Islet of Langerhans (tissue), 1 donor: ENCODE data around the gene GRID1.

Experiments
- FAIRE-seq: peaks from one replicate; lab custom pipeline; 2011; peaks lifted over from hg19 to GRCh38; lab: Jason Lieb, UNC

The GRID1 gene

GRCh38 chr10:86368987-86369386, 2.4 kb upstream of the GRID1 start:
- FAIRE-seq, result no peak

DNA sequence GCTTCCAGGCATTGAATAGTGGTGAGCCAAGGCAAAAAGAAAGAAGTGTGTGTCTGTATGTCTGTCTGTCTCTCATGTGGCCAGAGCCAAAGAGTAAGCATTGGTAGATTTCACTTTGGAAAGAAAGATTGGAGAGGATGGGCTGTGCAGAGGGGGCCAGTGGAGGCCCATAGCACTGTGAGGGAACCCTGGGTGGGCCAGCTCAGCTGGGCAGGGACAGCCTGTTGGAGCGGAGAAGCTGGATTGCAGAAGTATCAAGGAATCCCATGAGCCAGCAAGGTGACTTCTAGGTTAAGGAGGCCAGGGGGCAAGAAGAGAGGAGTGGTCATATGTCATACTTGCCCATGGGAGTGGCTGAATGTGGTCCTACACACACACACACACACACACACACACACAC, 1.5 kb upstream of the GRID1 start:
- FAIRE-seq, result no peak

- no peak for FAIRE-seq
Measured at GRCh38 chr10:86367152-86367951, 757 bp upstream of the GRID1 start.

DNA sequence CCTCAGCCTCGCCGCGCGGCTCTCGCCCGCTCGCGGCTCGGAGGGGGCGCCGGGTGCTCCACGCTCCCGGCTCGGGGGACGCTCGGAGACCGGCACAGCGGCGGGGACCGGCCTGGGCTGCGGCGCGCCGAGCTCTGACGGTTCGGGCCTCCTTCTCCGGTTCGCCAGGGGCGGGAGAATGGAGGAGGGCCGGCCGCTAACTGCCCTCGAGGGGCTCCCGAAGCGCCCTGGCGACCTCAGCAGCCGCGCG, 232 bp upstream of the GRID1 start:
- FAIRE-seq, result no peak

GRCh38 chr10:86365346-86366032, 1.1 kb downstream of the GRID1 start:
- FAIRE-seq, result no peak

DNA sequence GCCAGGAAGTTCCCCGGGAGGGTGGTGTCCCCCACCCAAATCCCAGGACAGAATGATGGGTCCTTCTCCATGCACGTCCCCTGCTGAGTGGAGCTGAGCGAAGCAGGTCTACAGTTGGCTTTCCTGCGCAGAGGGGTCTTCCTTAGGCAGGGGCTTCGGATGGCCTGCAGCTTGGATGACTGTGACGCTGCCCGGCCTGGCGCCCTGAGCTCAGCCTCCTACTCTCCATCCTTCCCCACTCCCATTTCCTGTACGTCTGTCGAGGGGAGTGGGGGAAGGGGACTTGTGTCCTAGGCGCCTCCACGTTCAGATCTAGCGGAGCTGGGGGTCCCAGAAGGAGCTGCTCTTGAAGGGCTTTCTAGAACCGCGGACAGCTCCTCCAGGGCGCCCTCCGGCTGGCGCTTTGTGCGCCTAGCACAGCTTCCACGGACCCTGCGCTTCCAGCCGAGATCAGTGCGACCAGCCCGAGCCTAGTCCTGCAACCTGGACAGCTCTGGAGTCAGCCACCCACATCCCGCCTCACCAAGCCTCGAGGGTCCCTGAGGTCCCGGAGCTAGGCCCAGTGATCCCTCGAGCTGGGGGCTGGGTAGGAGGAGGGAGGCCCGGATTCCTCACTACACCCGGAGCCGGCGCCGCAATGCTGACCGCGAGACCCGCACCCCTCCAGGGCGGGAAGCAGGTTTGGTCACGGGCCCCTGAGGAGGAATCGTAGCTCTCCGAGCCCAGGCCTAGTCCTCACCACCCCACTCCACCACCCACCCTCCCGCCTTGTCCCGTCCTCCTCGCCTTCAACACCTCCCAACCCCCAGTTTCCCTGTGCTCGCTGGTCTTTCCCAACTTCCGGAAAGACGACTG, 1.9 kb downstream of the GRID1 start:
- FAIRE-seq, result no peak

GRCh38 chr10:86363833-86364490, 2.6 kb downstream of the GRID1 start:
- FAIRE-seq, result no peak

GRCh38 chr10:86363184-86363832, 3.3 kb downstream of the GRID1 start:
- FAIRE-seq, result no peak

- no peak for FAIRE-seq
Measured at GRCh38 chr10:86362586-86363183, 3.9 kb downstream of the GRID1 start.

DNA sequence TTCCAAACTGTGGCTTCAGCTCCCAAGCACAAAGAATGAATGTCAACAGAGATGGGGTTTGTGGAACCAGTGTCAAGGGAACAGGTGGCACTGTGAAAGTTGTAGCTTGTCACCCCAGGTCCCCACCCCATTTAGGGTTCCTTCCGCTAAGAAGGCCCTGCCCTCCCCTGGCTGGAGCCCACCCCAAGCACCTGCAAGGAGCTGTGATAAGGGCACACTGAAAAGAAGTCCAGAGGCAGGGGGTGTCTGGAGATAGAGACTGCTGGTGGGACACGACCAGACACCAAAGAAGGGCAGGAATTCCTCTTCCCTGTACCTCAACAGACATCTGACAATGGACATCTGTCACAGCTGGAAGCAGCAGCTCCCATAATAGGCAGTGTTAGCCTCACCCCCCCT, 4.5 kb downstream of the GRID1 start:
- no peak for FAIRE-seq

- FAIRE-seq, result no peak
Measured at GRCh38 chr10:86361156-86362128, 5.2 kb downstream of the GRID1 start.

DNA sequence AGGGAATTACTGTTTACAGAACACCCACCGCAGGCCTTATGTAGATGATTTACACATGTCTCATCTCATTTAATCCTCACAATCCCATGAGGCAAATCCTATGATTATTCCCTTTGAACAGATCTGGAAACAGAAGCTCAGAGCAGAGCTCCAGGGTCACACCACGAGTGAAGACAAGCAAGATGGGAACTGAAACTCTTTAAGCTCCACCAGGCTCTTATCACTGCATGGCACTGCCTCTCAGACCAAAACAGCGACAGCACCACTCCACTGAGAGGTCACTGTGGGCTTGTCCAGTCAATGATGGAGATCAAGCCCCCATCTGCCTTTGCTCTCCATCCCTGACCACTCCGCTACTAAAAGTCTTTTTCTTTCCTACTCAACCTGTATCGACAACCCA, 5.9 kb downstream of the GRID1 start:
- no peak for FAIRE-seq

GRCh38 chr10:86359954-86360353, 6.6 kb downstream of the GRID1 start:
- no peak for FAIRE-seq

DNA sequence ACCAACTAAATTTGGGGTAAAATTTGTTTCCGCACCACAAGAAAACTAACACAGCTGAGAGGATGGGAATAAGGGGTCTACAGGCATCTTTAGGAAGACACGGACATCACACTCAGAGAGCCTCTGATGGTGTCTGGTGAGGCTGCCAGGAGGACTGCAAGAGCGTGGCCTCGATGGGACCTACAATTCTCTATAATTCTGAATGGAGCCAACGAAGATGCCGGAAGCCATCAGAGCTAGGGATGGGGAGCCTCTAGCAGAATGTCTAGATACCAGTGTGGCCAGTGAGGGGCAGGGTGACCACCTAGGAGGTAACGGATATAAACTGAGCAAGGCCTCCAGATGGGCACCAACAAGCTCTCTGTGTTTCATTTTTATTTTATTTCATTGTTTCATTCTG, 7.5 kb downstream of the GRID1 start:
- FAIRE-seq, result no peak

DNA sequence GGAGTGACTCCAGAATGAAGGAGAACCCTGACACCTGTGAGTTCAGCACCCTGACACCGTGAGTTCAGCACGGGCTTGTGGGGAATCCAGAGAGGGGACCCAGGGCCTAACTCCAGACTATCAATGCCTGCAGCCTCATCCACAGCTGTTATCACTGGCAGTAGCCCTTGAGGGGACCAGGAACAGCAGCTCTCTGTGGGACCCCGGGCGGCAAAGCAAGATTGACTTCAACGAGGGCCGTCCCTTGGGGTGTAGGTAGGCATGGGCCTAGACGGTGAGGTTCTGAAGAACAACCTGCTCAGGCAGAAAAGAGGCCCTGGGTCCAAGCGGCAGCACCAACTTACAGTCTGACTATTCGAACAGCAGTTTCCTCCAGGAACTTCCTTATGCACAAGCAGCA, 8.9 kb downstream of the GRID1 start:
- FAIRE-seq, result no peak

DNA sequence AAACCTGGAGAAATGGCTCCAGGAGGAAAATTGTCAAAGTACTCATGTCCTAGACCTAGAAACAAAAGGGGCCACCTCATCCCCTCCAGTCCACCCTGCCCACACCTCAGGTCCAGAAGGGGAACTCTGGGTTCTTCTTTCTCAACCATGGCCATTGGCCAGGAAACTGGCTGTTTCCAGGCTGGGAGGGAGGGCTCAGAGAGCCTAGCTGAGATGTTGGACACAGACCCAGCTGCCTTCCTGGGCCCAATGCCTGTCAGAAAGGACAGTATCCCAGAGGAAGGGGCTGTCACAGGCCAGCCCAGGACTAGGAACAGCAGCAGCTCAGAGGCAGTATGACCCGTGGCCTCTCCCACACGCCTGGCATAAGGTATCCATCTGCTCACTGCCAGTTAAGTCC, 9.6 kb downstream of the GRID1 start:
- no peak for FAIRE-seq

DNA sequence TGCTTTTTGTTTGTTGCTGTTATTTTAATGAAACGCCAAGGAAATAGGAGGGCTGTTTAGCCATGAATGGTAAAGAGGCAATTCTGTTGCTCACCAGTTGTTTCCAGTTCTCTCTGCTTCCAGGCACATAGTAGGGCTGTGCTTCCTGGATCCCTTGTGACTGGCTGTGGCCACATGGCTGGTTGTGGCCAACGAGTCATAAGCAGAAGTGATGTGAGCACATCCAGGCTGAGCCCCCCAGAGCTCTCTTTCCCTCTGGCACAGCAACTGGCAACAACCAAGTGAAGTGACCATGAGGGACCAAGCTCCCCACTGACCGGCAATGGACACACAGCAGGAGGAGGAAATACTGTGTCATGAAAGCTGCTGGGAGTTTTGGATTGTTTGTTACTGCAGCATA, 10.3 kb downstream of the GRID1 start:
- FAIRE-seq, result no peak

DNA sequence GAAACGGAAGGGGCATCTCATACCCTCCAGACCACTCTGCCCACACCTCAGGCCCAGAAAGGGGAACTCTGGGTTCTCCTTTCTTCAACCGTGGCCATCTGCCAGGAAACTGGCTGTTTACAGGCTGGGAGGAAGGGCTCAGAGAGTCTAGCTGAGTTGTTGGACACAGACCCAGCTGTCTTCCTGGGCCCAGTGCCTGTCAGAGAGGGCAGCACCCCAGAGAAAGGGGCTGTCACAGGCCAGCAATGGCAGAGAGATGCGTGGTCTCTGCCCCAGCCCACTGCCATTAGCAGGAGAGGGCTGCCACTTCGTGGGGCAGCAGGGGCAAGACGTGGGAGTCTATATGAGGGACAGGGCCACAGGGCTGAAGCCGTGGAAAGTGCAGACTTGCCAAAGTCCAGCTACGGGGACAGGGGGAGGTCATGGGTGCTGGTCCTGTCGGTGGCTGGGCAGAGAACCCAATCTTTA, 11.0 kb downstream of the GRID1 start:
- FAIRE-seq, result no peak

- no peak for FAIRE-seq
Measured at GRCh38 chr10:86354761-86355540, 11.6 kb downstream of the GRID1 start.
